CD4-positive, alpha-beta T cell treated with Interleukin-6 for 4 hours (primary cell): Measurements from ENCODE around the gene GUCY1A1.
A peak's percentile ranks its signal among the peaks of the same experiment; 100 is the strongest.

Experiments
- DNase-seq: peaks from one replicate; pipeline ENCODE4 v3.0.0-alpha.2; 2020; ENCODE audit warnings: mixed read lengths

GUCY1A1 gene

GRCh38 chr4:155660436-155660835 is 6.2 kb upstream of the GUCY1A1 start:
- DNase-seq, result no peak

GRCh38 chr4:155665054-155665453 is 1.6 kb upstream of the GUCY1A1 start:
- no peak for DNase-seq

- peak; percentile 1 for DNase-seq
These were observed 547 bp downstream of the GUCY1A1 start for GRCh38 chr4:155667222-155667567.

GRCh38 chr4:155667568-155668511 is 1.2 kb downstream of the GUCY1A1 start:
- DNase-seq, result no peak

- DNase-seq, result no peak
These were observed 2.1 kb downstream of the GUCY1A1 start for GRCh38 chr4:155668707-155669220.

GRCh38 chr4:155672342-155672741 is 5.7 kb downstream of the GUCY1A1 start:
- DNase-seq, result no peak

- DNase-seq, result no peak
These were observed 6.9 kb downstream of the GUCY1A1 start for GRCh38 chr4:155673453-155673979.

GRCh38 chr4:155674669-155675071 is 8.0 kb downstream of the GUCY1A1 start:
- no peak for DNase-seq

GRCh38 chr4:155675709-155676429 is 9.2 kb downstream of the GUCY1A1 start:
- DNase-seq, result no peak

- DNase-seq, result no peak
These were observed 9.8 kb downstream of the GUCY1A1 start for GRCh38 chr4:155676430-155676825.

- DNase-seq, result no peak
These were observed 11.4 kb downstream of the GUCY1A1 start for GRCh38 chr4:155678011-155678410.

- DNase-seq, result no peak
These were observed 12.7 kb downstream of the GUCY1A1 start for GRCh38 chr4:155679343-155679742.

GRCh38 chr4:155681886-155682285 is 15.2 kb downstream of the GUCY1A1 start:
- DNase-seq, result no peak

GRCh38 chr4:155684423-155684822 is 17.8 kb downstream of the GUCY1A1 start:
- DNase-seq, result no peak

GRCh38 chr4:155684892-155685541 is 18.4 kb downstream of the GUCY1A1 start:
- no peak for DNase-seq

- DNase-seq, result no peak
These were observed 20.8 kb downstream of the GUCY1A1 start for GRCh38 chr4:155687380-155687982.

- DNase-seq, result no peak
These were observed 21.6 kb downstream of the GUCY1A1 start for GRCh38 chr4:155688211-155688610.

GRCh38 chr4:155688860-155689259 is 22.2 kb downstream of the GUCY1A1 start:
- no peak for DNase-seq

GRCh38 chr4:155690044-155690837 is 23.6 kb downstream of the GUCY1A1 start:
- no peak for DNase-seq

- no peak for DNase-seq
These were observed 25.7 kb downstream of the GUCY1A1 start for GRCh38 chr4:155692361-155692760.

- no peak for DNase-seq
These were observed 26.5 kb downstream of the GUCY1A1 start for GRCh38 chr4:155693015-155693663.
